Measurements from ENCODE around the gene FAM131A. TPM values are rescaled to one million over a fixed set of nuclear protein-coding genes. Genes with fewer than 3 reads are reported as not detected.
A peak's percentile ranks its signal among the peaks of the same experiment; 100 is the strongest.

The FAM131A gene
- total and polyA plus RNA-seq, 2 experiments from 2014 or later, result 12.2 to 12.6 TPM

DNA sequence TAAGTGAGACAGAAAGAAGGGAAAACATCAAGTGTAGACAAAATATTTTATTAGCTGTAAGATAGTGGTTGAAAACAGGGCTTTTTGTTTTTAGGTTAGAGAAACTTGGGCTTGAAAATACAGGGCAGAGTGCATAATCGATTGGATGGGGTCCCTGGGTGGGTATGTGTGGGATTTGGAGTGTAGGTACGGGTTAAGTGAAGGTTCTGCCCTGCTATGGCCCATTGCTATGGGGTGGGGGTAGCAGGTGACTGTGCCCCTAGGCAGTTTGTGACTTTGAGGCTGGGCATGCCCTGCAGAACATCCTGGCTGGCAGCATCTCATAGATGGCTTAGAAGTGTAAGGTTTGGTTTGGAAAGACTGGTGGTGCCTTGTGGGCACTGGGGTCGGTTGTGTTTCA lies 3.7 kb upstream of the FAM131A start:
- H3K4me2 ChIP-seq, result no peak overlapping the region
- H3K79me2 ChIP-seq, result peaks cover 25% of the 10 kb centered on the region
- no peaks in the 10 kb centered on the region for H3K27me3 ChIP-seq
- peak overlapping the region; percentile 100 for H3K27ac ChIP-seq
- H3K4me1 ChIP-seq (ENCODE audit: insufficient read depth), result peaks cover 12% of the 10 kb centered on the region
- 84% methylated on average over 3 of the region's 3 CpGs for WGBS (ENCODE audit: low lambda C conversion rate, missing lambda C conversion rate)
- no peak overlapping the region for H3K4me3 ChIP-seq
- H2AFZ ChIP-seq, result no peak overlapping the region
- no peaks in the 10 kb centered on the region for H3K9me2 ChIP-seq (replicated peaks; ENCODE audit: insufficient read depth)
- no peak for DNase-seq (ENCODE audit: low spot score)
- no peaks in the 10 kb centered on the region for H3K36me3 ChIP-seq (replicated peaks; ENCODE audit: insufficient read depth, low read depth)
- TF ChIP-seq, protein P1, sequence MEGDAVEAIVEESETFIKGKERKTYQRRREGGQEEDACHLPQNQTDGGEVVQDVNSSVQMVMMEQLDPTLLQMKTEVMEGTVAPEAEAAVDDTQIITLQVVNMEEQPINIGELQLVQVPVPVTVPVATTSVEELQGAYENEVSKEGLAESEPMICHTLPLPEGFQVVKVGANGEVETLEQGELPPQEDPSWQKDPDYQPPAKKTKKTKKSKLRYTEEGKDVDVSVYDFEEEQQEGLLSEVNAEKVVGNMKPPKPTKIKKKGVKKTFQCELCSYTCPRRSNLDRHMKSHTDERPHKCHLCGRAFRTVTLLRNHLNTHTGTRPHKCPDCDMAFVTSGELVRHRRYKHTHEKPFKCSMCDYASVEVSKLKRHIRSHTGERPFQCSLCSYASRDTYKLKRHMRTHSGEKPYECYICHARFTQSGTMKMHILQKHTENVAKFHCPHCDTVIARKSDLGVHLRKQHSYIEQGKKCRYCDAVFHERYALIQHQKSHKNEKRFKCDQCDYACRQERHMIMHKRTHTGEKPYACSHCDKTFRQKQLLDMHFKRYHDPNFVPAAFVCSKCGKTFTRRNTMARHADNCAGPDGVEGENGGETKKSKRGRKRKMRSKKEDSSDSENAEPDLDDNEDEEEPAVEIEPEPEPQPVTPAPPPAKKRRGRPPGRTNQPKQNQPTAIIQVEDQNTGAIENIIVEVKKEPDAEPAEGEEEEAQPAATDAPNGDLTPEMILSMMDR (IDR thresholded peaks at IDR 0.05; ENCODE audit: poor library complexity), result no peak
- TF ChIP-seq EZH2 (IDR thresholded peaks at IDR 0.05; ENCODE audit: borderline replicate concordance) (no peak), EZH2phosphoT487 (IDR thresholded peaks at IDR 0.05; ENCODE audit: low read depth, severe bottlenecking, unreplicated experiment) (no peak)
- no peaks in the 10 kb centered on the region for H3K9me3 ChIP-seq (ENCODE audit: low read depth)
- peaks cover 31% of the 10 kb centered on the region for H4K20me1 ChIP-seq (ENCODE audit: insufficient read depth, poor library complexity, severe bottlenecking)

DNA sequence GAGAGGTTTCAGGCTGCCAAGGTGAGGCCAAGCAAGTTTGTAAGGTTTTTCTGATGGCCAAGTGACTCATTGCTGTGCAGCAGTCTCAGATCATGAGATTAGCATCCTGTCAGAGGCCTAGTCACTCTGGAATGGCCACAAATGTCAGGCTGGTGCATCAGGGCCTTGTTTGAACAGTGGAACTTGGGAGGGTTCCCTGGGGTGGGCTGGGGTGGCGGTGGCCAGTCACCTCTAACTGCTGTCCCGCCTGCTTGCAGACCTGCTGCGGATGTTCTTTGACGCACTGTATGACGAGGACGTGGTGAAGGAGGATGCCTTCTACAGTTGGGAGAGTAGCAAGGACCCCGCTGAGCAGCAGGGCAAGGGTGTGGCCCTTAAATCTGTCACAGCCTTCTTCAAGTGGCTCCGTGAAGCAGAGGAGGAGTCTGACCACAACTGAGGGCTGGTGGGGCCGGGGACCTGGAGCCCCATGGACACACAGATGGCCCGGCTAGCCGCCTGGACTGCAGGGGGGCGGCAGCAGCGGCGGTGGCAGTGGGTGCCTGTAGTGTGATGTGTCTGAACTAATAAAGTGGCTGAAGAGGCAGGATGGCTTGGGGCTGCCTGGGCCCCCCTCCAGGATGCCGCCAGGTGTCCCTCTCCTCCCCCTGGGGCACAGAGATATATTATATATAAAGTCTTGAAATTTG lies 2.8 kb upstream of the FAM131A start:
- Histone ChIP-seq H3K4me3 (no peak overlapping the region), H3K36me3 (replicated peaks; ENCODE audit: insufficient read depth, low read depth) (no peaks in the 10 kb centered on the region), H3K79me2 (peaks cover 29% of the 10 kb centered on the region), H2AFZ (no peak overlapping the region), H3K4me1 (ENCODE audit: insufficient read depth) (peaks cover 16% of the 10 kb centered on the region), H3K27me3 (no peaks in the 10 kb centered on the region), H3K4me2 (no peak overlapping the region), H3K9me2 (replicated peaks; ENCODE audit: insufficient read depth) (no peaks in the 10 kb centered on the region), H3K27ac (peak overlapping the region; percentile 100), H3K9me3 (ENCODE audit: low read depth) (no peaks in the 10 kb centered on the region), H4K20me1 (ENCODE audit: insufficient read depth, poor library complexity, severe bottlenecking) (peaks cover 35% of the 10 kb centered on the region)
- DNase-seq (ENCODE audit: low spot score), result peak; percentile 52
- TF ChIP-seq EZH2phosphoT487 (IDR thresholded peaks at IDR 0.05; ENCODE audit: low read depth, severe bottlenecking, unreplicated experiment) (no peak), EZH2 (IDR thresholded peaks at IDR 0.05; ENCODE audit: borderline replicate concordance) (no peak)
- TF ChIP-seq, protein P1 (IDR thresholded peaks at IDR 0.05; ENCODE audit: poor library complexity), result no peak
- 91% methylated on average over 14 of the region's 15 CpGs for WGBS (ENCODE audit: low lambda C conversion rate, missing lambda C conversion rate)

DNA sequence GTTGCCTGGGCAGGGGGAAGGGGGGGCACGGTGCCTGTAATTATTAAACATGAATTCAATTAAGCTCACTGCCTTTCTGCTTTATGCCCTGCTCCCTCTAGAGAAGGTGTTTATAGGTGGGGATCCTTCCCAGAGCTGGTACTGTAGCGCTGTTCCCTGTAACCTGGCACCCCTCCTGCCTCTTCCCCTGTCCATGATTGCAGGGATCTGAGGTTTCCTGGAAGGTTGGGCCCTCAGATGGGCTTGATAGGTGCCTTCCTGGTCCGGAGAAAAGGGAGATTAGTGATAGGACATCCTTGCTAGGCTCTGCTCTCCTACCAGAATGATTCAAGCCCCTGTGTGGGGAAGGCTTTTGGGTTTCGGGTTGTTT lies 2.1 kb upstream of the FAM131A start:
- H3K4me3 ChIP-seq, result peak overlapping the region; percentile 82

More for the DNA sequence above, 2.1 kb upstream of the FAM131A start:
- Histone ChIP-seq H3K27ac (peak overlapping the region; percentile 100), H3K9me2 (replicated peaks; ENCODE audit: insufficient read depth) (no peaks in the 10 kb centered on the region), H2AFZ (peak overlapping the region; percentile 80), H3K4me2 (peak overlapping the region; percentile 75), H3K9me3 (ENCODE audit: low read depth) (no peaks in the 10 kb centered on the region), H3K27me3 (no peaks in the 10 kb centered on the region), H3K79me2 (peaks cover 34% of the 10 kb centered on the region), H3K36me3 (replicated peaks; ENCODE audit: insufficient read depth, low read depth) (no peaks in the 10 kb centered on the region), H3K4me1 (ENCODE audit: insufficient read depth) (peaks cover 16% of the 10 kb centered on the region), H4K20me1 (ENCODE audit: insufficient read depth, poor library complexity, severe bottlenecking) (peaks cover 31% of the 10 kb centered on the region)
- TF ChIP-seq EZH2phosphoT487 (IDR thresholded peaks at IDR 0.05; ENCODE audit: low read depth, severe bottlenecking, unreplicated experiment) (no peak), EZH2 (IDR thresholded peaks at IDR 0.05; ENCODE audit: borderline replicate concordance) (no peak)
- TF ChIP-seq, protein P1 (IDR thresholded peaks at IDR 0.05; ENCODE audit: poor library complexity), result no peak
- DNase-seq (ENCODE audit: low spot score), result no peak
- 65% methylated on average over 4 of the region's 4 CpGs for WGBS (ENCODE audit: low lambda C conversion rate, missing lambda C conversion rate)

Measured in hepatocyte (in vitro differentiated cells).